ENCODE measurements around the gene IKBKE.

- TF ChIP-seq CTCF (IDR thresholded peaks at IDR 0.05; ENCODE audit: extremely low read depth in 1 of 2, insufficient read depth in 1 of 2, low read depth in 1 of 2, low read length in 2 of 2) (no peak), EZH2 (IDR thresholded peaks at IDR 0.05; ENCODE audit: borderline replicate concordance, low read depth, low read length, severe bottlenecking) (no peak)
These were observed 17.2 kb upstream of the IKBKE start for GRCh38 chr1:206453111-206453510.

Data from endothelial cell of umbilical vein (primary cell).